CD4-positive, alpha-beta T cell (primary cell): Measurements from ENCODE around the gene OTUD4. TPM values are rescaled to one million over a fixed set of nuclear protein-coding genes. Genes with fewer than 3 reads are reported as not detected.

Source experiments
- ATAC-seq: fragments of 200-7000 bp; cut with Tn5 transposase; one replicate; pipeline ENCODE4 v1.10.0; 2022; ENCODE audit warnings: mild to moderate bottlenecking; ENCODE audit not compliant: poor library complexity
- CTCF ChIA-PET: fragments of 350-600 bp; sonication (Branson Sonifier 250); formaldehyde crosslinking; loops from one replicate; lab custom pipeline; 2021; ENCODE audit warnings: antibody characterized with exemption, inconsistent platforms; lab: Charles Lee
- POLR2A ChIA-PET: fragments of 350-600 bp; sonication (Branson Sonifier 250); formaldehyde crosslinking; loops from one replicate; lab custom pipeline; 2021; ENCODE audit warnings: antibody characterized with exemption, inconsistent platforms; lab: Charles Lee
- DNase-seq, 14 experiments: peaks; one replicate each; pipeline ENCODE4 v3.0.0-alpha.2; 2013 to 2020; ENCODE audit warnings: mixed read lengths in 2 of 14
- H3K27ac ChIP-seq, 2 donors: one replicate each; pipeline versions ENCODE4 v1.5.1 to v1.7.0; 2013; ENCODE audit warnings: low read length in 2 of 2, low read depth in 1 of 2, mild to moderate bottlenecking in 1 of 2
- H3K27me3 ChIP-seq, 2 experiments: 1 replicate in 1 of 2; 2 replicates in 1 of 2; pipeline versions ENCODE4 v1.6.1 to v1.7.0; 2013; ENCODE audit warnings: low read length in 2 of 2, control low read depth in 1 of 2, mild to moderate bottlenecking in 1 of 2, moderate library complexity in 1 of 2; ENCODE audit not compliant: insufficient read depth in 2 of 2, control insufficient read depth in 1 of 2
- H3K36me3 ChIP-seq: one replicate; pipeline ENCODE4 v1.6.1; 2013; ENCODE audit warnings: low read length, control low read depth; ENCODE audit not compliant: insufficient read depth
- H3K4me1 ChIP-seq: one replicate; pipeline ENCODE4 v1.6.1; 2013; ENCODE audit warnings: low read length, control low read depth; ENCODE audit not compliant: insufficient read depth
- H3K4me3 ChIP-seq: one replicate; pipeline ENCODE4 v1.5.1; 2013; ENCODE audit warnings: mild to moderate bottlenecking, low read length, moderate library complexity
- H3K9me3 ChIP-seq, 2 experiments: 1 replicate in 1 of 2; 2 replicates in 1 of 2; pipeline versions ENCODE4 v1.6.1 to v1.7.0; 2013; ENCODE audit warnings: low read length in 2 of 2, mild to moderate bottlenecking in 2 of 2, control low read depth in 1 of 2, moderate library complexity in 1 of 2; ENCODE audit not compliant: control insufficient read depth in 1 of 2, insufficient read depth in 1 of 2
- H3K27ac Mint-ChIP-seq: one replicate; pipeline ENCODE4 v1.8.0; 2020; ENCODE audit warnings: mixed read lengths
- H3K27me3 Mint-ChIP-seq: one replicate; pipeline ENCODE4 v1.8.0; 2021; ENCODE audit warnings: mixed read lengths
- H3K36me3 Mint-ChIP-seq: one replicate; pipeline ENCODE4 v1.8.0; 2021; ENCODE audit warnings: low read depth, mixed read lengths
- H3K4me1 Mint-ChIP-seq: one replicate; pipeline ENCODE4 v1.8.0; 2021; ENCODE audit warnings: low read depth, mixed read lengths
- H3K4me3 Mint-ChIP-seq: one replicate; pipeline ENCODE4 v1.8.0; 2020; ENCODE audit warnings: mild to moderate bottlenecking, mixed read lengths
- H3K9me3 Mint-ChIP-seq: one replicate; pipeline ENCODE4 v1.8.0; 2020; ENCODE audit warnings: mixed read lengths
- CTCF ChIP-seq: fragments of 200-600 bp; IDR thresholded peaks from one replicate; pipeline ENCODE4 v1.8.0; 2022; ENCODE audit warnings: antibody characterized with exemption, mild to moderate bottlenecking
- intact Hi-C, 2 experiments: fragments of 100-400 bp; cut with DNase I in 1 of 2; cut with micrococcal nuclease in 1 of 2; formaldehyde crosslinking; loops; one replicate each; pipeline versions ENCODE4 v1.15.1 to v1.9.0; 2023 to 2025; cut with DNase I, micrococcal nuclease
- total RNA-seq, 174 experiments: library from RNA in 2 of 174; stranded (reverse) in 2 of 174; gene quantifications; one replicate each; pipeline ENCODE4 v1.2.3 and lab custom pipeline; 2021 to 2026

OTUD4 gene
- total RNA-seq, 2 experiments from 2014 or later = 75.1 to 81.1 TPM

GRCh38 chr4:145132511-145133098 lies 47.8 kb downstream of the OTUD4 start:
- Histone ChIP-seq H3K36me3 (peaks cover 20% of the 10 kb centered on the region), H3K27ac (no peak overlapping the region), H3K9me3 (no peaks in the 10 kb centered on the region), H3K4me3 (no peak overlapping the region), H3K27me3 (no peaks in the 10 kb centered on the region), H3K4me1 (no peaks in the 10 kb centered on the region)
- intact Hi-C loops = no loop called here
- ChIA-PET POLR2A (interaction anchor here (0.7 kb wide), 1 partner anchor 46 kb away, joined by 3 read pairs; no protein-coding TSS in a partner anchor), CTCF (interaction anchor here (0.9 kb wide), 1 partner anchor 13 kb away, joined by 3 read pairs; no protein-coding TSS in a partner anchor)
- Mint-ChIP-seq H3K27ac (peak overlapping the region; percentile 79), H3K9me3 (no peaks in the 10 kb centered on the region), H3K36me3 (peaks cover 78% of the 10 kb centered on the region), H3K4me1 (peaks cover 46% of the 10 kb centered on the region), H3K27me3 (no peaks in the 10 kb centered on the region), H3K4me3 (no peak overlapping the region)
- ATAC-seq (no peak), DNase-seq (no peak)
- no peak for TF ChIP-seq CTCF

GRCh38 chr4:145131848-145132247 lies 48.5 kb downstream of the OTUD4 start:
- Mint-ChIP-seq H3K4me1 (peaks cover 47% of the 10 kb centered on the region), H3K4me3 (no peak overlapping the region), H3K27me3 (no peaks in the 10 kb centered on the region), H3K9me3 (no peaks in the 10 kb centered on the region), H3K27ac (peak overlapping the region; percentile 45), H3K36me3 (peaks cover 79% of the 10 kb centered on the region)
- Histone ChIP-seq H3K4me1 (no peaks in the 10 kb centered on the region), H3K36me3 (peaks cover 25% of the 10 kb centered on the region), H3K27me3 (no peaks in the 10 kb centered on the region), H3K9me3 (no peaks in the 10 kb centered on the region), H3K4me3 (no peak overlapping the region), H3K27ac (no peak overlapping the region)
- TF ChIP-seq CTCF = no peak
- ATAC-seq = no peak
- intact Hi-C loops = no loop called here
- DNase-seq = no peak
- CTCF ChIA-PET = no interaction called here
- POLR2A ChIA-PET = no interaction called here

- Mint-ChIP-seq H3K9me3 (no peaks in the 10 kb centered on the region), H3K4me3 (no peak overlapping the region), H3K27me3 (no peaks in the 10 kb centered on the region), H3K36me3 (peaks cover 83% of the 10 kb centered on the region), H3K4me1 (peaks cover 49% of the 10 kb centered on the region), H3K27ac (peak overlapping the region; percentile 45)
- DNase-seq (no peak), ATAC-seq (no peak)
- Histone ChIP-seq H3K4me1 (peaks cover 5% of the 10 kb centered on the region), H3K4me3 (no peak overlapping the region), H3K27ac (peak overlapping the region in 1 of 2 donors; percentile 25), H3K36me3 (peaks cover 34% of the 10 kb centered on the region), H3K27me3 (no peaks in the 10 kb centered on the region), H3K9me3 (no peaks in the 10 kb centered on the region)
- intact Hi-C loops = no loop called here
- ChIA-PET POLR2A (interaction anchor here (0.7 kb wide), 1 partner anchor 25 kb away, joined by 3 read pairs; no protein-coding TSS in a partner anchor), CTCF (no interaction called here)
- no peak for TF ChIP-seq CTCF
Observed at GRCh38 chr4:145130788-145131399, 49.5 kb downstream of the OTUD4 start.
